NCI-H2196 (cell line): ENCODE measurements around the gene VASH1.
A peak's percentile ranks its signal among the peaks of the same experiment; 100 is the strongest.

Source experiments
- DNase-seq: peaks from one replicate; lab custom pipeline; 2025; ENCODE audit not compliant: unreplicated experiment; lab: John Stamatoyannopoulos, UW

VASH1 gene

DNA sequence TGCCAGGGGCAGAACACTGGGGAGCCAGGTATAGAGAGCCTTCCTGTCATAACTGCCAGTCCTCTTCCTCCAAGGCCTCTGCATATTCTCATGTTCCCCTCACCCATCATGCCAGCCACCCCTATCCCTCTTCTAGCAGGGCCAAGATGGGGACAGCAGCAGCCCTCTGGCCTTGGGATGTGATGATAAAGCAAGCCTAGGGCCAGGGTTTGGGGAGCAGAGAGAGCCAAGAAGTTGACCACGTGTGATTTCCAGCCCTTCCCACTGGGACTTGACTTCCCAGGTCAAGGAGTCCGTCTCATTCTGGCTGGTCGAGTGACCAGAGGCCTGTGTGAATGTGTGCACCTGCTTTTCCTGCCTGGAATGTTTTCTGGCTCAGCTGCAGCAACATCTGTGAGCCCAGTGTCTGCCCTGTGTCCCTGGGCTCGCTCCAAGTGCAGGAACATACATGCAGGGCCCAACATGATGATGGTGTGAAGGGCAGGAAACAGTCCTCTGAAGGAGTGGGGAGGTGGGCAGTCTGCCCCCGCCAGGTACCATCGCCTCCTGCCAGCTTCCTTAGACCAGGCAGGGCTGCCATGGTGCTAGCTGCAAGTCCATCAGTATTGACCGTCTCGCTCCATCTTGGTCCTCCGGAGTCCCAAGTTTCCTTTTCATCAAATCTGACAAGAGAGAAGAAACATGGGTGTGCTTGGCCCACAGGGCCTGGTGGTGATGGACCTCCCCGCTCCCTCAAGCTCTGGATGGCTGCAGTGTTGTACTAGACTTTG, 21.0 kb downstream of the VASH1 start:
- DNase-seq, result no peak

DNA sequence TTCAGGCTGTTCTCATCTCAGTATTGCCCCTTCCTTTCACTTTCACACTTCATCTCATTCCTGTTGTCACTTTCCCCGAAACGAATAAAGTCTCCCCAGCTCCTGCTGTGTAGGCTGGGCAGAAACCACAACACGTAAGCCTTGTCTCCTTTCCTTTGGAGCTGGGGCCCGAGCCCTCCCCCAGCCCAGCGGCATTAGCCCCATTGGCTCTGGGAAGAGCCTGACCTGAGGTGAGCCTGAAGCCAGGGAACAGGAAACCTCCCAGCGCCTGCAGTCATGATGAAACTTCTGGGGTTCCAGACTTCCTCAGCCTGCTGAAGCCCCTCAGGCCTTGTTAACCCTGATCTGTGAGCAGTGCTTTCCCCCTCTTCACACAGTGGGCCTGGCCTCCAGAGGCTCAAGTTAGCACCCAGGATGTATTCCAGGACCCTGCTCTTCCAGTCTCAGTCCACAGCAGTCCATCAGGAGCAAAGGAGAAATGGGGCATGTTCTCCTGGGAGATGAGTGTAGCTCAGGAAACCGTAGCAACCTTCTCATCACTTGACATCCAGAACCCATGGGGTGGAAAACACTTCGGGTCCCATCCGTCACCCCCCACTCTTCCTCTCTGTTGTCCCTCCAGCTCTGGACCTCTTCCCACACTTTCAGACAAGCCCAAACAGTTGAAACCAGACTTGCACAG, 21.8 kb downstream of the VASH1 start:
- DNase-seq, result no peak

DNA sequence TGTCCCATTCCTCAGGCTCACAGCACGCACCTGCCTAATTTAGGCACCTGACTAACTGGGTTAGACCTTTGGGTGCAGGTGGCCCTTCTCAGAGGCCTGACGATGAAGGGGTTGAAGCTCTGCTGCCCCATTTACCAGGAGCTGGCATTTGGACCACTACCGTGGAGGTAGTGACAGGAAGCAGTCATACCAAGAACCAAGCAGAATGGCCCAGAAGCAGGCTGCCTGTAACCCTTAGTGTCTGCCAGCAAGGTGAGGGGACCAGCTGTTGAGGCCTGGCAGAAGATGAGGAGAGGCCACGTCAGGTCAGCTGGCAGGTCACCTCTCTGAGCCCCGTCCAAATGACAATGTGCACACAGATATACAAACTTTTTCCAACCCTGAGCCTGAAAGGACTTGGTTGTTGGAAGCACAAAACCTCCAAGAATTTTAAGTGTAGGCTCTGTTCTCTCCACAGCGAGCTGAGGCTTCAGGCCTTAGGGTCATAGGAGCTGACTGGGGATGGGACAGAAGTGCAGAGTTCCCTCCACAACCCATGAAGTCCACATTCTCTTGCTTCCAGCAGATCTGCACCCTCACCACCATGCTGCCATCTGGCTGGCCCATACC, 23.1 kb downstream of the VASH1 start:
- no peak for DNase-seq

DNA sequence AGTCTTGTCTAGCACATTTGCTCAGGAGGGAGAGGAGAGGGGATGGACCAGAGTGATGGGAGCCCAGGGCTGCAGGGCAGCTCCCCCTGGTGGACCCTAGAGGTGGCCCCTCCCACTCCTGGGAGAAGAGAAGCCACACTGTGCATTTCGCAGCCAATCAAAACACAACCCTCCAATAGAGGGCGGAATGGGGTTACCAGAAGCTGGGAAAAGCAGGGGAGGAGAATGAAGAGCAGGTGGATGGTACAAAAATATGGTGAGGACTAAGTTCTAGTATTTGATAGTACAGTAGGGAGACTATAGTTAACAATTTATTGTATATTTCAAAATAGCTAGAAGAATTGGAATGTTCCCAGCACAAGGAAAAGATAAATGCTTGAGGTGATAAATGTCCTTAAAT, 23.6 kb downstream of the VASH1 start:
- peak; percentile 76 for DNase-seq

DNA sequence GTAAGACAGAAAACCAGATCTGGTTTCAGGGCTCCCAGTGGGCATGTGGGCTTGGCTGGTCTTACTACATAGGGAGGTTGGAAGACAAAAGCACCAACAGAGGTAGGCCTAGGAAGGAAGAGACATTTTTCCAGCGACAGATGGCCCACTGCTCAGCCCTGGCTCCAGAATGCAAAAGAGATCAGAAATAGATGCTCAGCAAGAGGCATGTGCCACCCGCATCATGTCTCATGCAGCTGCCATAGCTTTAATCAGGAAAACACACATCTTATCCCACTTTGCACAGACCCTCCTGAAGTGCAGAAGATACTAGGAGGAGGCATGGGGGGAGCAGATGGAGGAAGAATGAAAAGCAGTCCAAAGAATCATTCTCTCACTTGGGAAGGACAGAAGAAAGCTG, 25.3 kb downstream of the VASH1 start:
- no peak for DNase-seq

DNA sequence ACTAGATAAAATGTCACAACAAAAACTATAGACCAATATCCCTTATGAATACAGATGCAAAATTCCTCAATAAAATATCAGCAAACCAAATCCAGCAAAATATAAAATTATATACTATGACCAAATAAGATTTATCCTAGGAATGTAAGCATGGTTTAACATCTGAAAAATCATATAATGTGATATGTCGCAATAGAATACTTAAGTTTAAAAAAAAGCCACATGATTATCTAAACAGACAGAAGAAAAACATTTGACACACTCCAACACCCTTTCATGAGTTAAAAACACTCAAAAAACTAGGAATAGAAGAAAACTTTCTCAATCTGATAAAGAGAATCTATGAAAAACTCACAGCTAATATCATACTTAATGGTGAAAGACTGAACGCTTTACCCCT, 31.2 kb downstream of the VASH1 start:
- DNase-seq, result no peak

DNA sequence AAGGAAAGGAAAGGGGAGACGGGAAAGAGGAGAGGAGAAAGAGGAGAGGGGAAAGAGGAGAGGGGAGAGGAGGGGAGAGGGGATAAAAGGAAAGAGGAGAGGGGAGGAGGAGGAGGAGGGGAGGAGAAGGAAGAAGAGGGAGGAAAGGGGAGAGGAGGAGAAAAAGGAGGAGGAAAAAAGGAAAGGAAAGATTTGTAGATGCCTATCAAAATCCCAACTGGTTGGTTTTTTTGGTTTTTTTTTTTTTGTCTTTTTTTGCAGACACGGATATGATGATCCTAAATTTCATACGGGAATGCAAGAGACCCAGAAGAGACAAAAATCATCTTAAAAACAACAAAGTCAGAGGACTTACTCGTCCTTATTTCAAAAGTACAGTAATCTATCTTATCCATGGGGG, 32.1 kb downstream of the VASH1 start:
- DNase-seq, result no peak

DNA sequence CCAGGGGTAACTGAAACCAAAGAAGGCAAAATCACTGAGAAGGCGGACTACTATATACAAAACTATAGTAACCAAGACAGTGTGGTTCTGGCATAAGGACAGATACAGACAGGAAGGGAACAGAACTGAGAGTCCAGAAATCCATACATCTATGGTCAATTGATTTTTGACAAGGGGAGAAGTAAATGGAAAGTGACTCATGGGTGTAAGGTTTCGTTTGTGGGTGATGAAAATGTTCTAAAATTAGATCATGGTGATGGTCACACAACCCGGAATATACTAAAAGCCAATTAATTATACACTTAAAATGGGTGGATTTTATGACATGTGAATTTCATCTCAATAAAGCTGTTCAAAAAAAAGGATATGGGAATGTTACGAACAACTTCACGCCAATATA, 32.7 kb downstream of the VASH1 start:
- DNase-seq, result no peak

DNA sequence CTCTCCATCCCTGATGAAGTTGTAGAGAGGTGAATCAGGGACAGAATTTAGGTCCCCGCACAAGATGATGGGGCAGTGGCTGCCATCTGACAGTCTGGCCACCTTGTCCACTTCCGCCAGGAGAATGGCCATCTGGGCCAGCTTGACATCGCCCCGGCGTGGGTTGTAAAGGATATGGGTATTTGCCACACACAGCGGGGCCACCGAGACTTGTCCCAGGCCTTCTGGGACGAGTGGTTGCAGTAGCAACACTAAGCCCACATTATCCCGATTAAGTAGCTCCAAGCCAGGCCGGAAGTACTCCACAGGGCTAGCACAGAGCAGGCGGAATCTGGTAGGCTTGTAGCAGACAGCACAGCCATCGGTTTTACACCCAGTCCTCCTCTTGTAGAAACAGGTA, 45.2 kb downstream of the VASH1 start:
- no peak for DNase-seq

DNA sequence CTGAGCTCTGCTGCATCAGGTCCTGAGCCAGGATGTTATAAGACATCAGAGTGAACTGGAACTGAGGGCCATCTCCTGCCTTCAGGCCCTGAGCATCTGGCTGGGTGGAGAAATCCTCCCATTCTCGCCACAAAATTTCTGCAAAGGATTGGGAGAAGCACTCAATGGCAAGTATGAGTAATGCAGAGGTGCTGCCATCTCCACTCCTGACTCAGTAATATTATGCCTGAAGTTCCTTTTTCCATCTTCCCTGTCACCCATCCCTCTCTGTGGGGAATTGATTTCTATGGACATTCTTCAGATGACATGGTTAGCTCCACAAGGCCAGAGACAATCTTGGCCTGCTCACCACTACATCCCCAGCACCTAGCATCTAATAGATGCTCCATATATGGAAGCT, 46.7 kb downstream of the VASH1 start:
- DNase-seq, result no peak

DNA sequence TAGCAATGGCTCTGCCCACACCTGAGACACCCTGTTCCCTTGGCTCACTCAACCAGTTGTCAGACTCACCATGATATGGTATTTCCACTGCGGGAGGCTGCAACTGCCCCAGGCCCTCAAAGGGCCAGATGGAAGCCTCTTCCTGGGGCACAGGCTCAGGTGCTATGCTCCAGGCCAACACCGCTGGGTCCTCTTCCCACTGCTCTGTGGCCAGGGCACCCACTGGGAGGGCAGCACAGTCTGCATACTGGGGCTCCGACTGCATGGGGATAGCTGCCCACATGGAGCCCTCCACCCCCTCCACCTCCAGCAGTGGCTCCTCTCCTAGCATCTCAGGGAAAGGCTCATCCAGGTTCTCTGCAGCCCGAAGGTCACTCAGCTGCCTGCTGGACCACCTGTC, 47.7 kb downstream of the VASH1 start:
- no peak for DNase-seq

DNA sequence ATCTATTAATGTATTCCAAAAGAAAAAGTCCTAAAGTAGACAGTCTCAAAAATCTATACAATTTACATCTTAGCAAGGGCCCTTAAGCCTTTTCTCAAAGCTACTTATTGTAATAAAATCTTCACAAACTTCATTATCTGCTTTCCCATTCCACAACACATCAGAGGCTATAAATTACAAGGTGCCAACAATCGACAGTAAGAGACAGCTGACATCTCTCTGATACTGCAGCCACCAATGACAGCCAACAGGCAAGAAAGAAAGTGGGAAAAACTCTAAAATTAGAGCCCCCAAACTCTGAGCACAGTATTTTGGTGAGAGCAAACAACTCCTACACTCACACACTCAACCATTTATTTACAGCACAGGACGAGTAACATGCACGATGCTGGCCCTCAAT, 49.3 kb downstream of the VASH1 start:
- DNase-seq, result no peak

DNA sequence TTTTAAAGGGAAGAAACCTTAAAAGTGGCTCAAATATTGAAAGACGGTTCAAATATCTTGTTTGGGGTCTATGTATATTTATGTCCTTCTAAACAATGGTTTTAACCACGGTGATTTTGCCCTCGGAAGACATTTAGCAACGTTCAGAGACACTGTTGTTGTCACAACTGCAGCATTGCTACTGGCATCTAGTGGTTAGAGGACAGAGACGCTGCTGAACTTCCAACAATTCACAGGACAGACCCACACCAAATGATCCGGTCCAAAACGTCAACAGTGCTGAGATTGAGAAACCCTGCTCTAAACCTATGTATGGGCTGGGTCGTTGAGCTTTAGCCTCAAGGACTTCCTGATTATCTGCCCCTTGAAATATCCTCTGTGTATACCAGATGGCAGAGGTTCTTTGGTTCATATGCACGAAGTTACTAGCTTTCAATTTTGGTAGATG, 49.7 kb downstream of the VASH1 start:
- peak; percentile 30 for DNase-seq

DNA sequence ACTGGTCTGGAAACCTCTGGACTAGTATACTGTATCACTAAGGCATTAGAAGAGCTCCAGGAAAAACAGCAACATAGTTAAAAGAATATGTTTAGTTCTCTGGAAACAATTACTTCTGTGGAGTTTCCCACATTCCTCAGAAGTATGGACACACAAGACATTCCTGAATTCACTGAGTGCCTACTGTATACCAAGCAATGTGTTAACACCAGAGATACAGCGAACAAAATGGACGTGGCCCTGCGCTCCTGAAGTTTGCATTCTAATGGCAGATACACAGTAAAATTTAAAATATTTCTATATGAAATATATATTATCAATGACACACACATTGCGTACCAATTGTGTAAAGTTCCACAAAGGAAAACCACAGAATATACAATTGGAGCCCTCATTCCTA, 50.3 kb downstream of the VASH1 start:
- DNase-seq, result no peak

DNA sequence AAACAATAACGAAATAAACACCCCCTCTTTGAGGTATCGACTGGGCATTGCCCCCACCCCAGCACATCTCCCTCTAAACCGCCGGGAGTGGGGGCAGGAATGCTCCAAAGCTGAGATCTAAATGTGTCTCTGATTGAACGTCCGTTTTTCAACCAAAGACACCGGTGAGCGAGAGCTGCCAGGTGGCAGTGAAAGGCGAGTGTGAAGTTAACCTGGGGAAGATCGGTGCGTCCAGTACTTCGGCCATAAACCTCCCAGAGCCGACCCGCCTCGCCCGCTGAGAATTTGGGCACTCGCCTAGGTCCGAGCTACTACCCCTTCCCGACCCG, 50.8 kb downstream of the VASH1 start:
- DNase-seq, result peak; percentile 27

DNA sequence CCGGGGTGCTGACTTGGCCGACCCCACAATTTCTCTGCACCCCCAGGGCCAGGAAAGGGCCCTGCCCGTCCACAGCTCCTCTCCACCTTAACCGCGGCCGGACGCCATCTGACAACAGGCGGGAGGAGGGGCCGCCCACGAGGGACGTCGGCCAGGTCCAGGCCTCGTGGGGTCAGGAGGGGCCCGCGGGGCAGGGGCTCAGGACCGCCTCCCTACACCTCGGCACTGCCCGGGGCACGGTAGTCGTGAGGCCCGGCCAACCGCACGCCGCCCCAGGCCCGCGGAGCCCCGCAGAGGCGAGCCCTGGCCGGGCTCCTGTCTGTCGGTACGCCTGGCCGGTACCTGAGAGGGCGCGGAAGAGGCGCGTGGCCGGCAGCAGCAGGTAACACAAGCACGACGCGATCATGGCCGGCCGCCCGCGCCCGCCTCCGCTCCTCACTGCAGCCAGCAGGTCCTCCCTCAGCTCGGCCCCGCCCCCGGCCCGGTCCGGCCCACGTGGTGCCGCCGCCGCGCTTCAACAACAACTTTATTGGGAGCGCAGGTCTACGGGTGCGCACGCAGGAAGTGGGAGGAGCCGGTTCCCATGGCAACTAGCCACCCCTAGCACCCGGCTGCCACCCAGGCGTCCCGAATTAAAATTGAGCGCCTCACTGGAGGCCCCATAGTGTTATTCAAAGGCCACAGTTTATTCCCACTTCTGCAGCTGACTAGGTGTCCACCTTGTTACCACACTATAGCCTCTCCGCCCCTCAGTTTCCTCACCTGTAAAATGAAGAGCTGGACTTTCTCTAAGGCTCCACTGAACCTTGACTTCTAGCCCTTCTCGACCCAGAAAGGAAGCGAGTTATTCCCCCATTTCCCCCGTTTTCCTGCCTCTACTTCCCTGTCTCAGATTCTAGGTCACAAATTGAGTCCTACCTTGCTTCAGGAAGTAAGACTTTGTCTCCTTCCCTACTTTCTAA, 51.4 kb downstream of the VASH1 start, which contains the start of gene ANGEL1:
TSS of gene ANGEL1 (minus strand) at position 461 of the 962 bp plus-strand sequence. CDS start at position 406, 55 bp downstream.
- DNase-seq, result peak; percentile 96

DNA sequence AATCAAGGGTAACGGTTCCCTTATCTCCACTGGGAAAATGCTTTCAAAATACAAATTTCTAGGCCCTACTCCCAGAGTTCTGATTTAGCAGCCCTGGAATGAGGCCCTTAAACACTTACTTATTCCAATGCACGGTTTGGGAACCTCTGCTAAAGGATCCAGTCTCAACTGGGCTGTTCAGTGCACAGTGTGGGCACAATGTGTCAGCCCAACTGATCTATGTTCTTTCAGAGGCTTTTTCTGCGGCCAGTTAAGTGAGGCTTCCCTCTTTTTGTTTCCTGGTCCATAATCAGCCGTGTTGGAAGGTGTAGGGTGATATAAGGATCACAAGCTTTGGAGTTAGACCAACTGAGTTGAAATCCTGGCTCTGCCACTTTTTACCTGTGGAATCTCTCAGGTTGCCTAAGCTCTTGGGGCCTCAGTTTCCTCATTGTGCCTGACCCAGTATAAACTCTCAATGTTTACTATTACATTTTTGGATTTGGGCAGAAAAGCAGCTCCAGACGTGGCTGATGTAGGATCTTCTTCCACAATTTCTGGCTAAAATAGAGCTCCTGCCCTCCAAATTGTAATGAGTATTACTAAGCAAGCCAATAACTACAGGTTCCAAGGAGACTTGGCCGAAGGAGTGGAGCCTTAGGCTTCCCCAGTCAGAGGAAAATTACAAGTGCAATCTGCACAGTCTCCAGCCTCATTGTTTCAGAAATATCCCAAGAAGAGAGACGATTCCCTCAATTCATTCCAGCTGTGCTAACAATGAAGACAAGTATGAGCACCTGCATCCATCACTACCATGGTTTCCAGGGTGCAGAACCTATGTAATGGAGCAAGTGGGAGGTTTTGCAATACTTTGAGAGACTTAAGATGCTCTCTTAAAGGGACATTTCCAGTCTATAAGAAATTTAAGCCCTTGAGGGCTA, 53.7 kb downstream of the VASH1 start:
- DNase-seq, result no peak

DNA sequence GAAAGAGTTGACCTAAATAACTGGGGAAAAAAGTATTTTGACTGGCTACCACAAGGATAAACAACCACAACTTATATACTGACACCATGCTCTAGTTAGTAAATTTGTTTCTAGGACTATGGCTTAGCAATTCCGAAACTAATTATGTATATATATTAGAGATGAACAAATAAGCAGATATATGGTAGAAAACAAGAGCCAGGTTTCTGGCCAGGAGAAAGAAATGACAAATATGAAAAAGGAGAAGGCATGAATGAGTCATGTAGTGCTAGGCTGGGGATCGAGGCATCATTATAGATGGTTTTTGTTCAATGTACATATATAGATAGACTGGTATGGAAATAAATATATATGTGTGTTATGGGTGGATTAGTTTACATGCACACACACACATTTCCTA, 59.4 kb downstream of the VASH1 start:
- no peak for DNase-seq

DNA sequence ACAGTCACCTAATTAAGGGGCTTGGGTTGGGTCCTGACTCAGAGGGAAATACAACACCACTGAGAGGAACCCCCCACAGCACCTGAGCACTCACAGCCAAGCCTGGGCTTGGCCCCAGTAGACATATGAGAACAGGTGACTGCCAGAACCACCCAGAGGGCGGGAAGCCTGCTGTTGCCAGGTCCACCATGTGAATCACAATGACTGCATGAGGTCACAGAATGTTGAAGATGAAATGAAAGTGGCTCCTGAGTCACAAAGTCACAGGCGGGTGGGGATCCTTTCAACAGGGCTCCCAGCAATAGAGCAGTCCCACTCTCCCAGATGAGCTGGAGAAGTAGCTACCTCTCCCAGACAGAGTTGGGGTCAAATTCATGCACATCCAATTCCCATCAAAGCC, 64.9 kb downstream of the VASH1 start, which contains the start of gene LRRC74A:
TSS of gene LRRC74A (plus strand) at position 287 of the 400 bp plus-strand sequence. CDS start 290 bp downstream, outside the sequence.
- DNase-seq, result peak; percentile 13
